RPMI7951 (cell line): Measurements from ENCODE around the gene AP4B1. TPM values are rescaled to one million over a fixed set of nuclear protein-coding genes. Genes with fewer than 3 reads are reported as not detected.
"Not testable (repeated sequence)": the region's sequence is repeated elsewhere in the genome, so short reads cannot be mapped to it uniquely, and the experiment has no call there.

Source experiments
- DNase-seq: peaks from one replicate; pipeline ENCODE4 v3.0.0-alpha.2; 2012; ENCODE audit warnings: low read depth
- total RNA-seq: library from RNA; depleted of rRNA; stranded (reverse); fragments of >200 nt; shearing (Covaris generic); gene quantifications from 2 replicates; pipeline ENCODE4 v1.2.3, GENCODE V29; 2014; rRNA removed

Gene AP4B1
- total RNA-seq, 1 experiment from 2014 or later = 16.9 TPM

DNA sequence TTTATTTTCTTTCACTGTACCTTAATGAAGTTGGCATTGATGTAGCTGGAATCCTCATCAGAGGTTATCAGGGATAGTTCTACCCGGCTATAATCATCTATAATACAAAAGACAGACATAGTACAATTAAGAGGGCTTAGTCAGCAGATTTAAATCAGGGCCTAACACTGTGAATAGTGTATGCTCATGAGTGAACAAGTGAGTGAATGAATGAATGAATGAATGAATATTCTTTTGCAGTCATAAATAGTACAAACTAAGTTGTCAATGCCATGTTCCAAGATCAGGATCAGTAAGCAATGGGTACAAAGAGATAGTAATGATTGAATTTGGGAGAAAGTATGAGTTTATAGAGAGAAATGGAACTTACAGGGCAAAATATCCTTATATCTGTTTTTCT lies 45.6 kb downstream of the AP4B1 start:
- DNase-seq = no peak

DNA sequence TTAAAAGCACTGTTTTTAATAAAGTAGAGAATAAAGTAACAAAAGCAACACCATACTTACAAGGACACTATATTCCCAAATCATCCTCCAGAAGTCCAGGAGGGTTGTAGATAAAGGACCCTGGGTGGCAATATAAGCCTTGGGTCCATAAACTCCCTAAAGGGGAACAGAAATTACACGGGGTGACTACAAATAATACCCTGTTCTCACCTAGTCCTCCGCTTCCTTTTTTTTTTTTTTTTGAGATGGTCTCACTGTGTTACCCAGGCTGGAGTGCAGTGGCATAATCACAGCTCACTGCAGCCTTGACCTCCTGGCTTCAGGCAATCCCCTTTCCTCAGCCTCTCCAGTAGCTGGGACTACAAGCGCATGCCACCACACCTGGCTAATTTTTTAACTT lies 46.2 kb downstream of the AP4B1 start:
- no peak for DNase-seq

DNA sequence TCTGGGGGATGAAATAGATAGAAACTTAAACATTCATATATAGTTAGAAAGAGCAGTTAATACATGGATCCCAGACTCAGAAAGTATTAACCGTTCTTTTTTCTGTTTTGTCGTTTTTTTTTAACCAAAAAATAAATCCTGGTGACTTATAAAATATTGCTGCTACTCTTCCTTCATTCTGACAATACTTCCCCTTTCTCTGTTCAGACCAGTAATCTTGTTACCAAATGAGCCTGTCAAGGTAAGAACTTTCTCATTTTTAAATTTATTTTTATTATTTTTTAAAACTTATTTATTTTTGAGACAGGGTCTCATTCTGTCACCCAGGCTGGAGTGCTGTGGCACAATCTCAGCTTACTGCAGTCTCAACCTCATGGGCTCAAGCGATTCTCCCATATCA lies 46.8 kb downstream of the AP4B1 start:
- no peak for DNase-seq

DNA sequence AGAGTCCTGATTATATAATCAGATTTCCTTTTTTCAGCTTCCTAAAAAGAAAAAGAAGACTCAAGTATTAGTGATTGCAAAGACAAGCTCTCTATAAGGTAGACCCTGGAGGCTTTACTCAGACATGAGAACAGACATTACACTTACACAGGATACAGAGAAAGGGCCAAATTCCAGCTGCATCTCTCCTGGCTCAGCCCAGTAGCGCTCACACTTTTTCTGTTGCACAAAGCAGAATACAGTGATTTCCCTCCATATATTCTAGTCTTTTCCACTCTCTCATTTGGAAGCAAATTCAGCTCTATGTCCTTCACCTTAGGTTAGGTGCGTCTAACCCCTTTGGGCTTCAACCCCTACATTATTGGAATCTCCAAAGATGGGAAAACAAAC lies 48.2 kb downstream of the AP4B1 start:
- DNase-seq = no peak

DNA sequence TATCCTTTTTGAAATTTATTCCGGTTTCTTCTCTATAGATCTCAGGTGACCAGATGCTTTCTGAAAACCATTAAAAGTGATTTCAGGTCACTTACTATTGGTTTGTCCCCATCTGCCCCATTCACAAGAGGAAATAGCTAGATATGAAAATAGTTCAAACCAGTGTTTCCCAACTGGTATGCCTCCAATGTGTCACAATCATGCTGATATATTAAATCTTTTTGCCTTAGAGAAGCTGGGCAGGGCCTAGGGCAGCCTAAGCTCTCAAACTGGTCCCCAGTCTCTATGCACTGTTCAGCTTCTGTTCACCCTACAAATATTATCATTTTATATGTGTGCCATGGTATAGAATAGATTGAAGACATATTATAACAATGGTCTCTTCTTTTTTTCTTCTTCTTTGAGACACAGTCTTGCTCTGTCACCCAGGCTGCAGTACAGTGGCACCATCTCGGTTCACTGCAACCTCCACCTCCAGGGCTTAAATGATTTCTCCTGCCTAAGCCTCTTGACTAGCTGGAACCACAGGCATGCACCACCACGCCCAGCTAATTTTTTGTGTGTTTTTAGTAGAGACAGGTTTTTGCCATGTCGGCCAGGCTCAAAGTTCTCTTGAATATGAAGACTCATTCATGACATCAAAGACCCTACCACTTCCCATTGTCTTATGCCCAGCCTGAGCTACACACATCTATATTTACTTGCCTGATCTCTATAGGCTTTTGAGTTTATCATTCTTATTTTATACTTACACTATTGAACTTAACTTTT lies 48.8 kb downstream of the AP4B1 start:
- no peak for DNase-seq

DNA sequence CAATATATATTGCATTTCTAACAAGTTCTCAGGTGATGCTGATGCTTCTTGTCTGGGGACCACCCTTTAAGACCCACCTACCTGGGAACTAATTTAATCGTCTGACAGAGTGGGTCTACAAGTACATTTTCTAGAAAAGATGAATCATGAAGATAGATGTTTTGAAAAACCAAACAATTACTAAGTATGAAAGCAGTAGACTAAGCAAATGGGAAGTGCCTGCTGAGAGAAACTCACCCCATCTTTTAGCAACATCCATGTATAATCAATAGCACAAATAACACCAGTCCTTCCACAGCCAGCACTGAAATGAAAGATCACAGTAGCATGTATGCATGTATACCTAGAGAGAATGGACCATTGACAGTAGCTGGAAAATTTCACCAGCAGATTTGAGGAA lies 50.4 kb downstream of the AP4B1 start:
- DNase-seq = no peak

DNA sequence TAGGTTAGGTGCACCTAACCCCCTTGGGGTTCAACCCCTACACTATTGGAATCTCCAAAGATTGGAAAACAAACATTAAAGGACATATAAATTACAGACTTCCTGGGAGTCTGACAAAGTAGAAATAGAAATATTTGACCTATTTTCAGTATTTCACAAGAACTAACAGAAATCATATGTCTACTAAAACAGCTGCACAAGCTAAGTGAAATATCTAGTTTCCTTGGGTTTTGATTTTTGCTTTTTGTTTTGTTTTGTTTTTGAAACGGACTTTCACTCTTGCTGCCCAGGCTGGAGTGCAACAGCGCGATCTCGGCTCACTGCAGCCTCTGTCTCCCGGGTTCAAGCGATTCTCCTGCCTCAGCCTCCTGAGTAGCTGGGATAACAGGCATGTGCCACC lies 51.9 kb downstream of the AP4B1 start:
- not testable (repeated sequence) for DNase-seq

DNA sequence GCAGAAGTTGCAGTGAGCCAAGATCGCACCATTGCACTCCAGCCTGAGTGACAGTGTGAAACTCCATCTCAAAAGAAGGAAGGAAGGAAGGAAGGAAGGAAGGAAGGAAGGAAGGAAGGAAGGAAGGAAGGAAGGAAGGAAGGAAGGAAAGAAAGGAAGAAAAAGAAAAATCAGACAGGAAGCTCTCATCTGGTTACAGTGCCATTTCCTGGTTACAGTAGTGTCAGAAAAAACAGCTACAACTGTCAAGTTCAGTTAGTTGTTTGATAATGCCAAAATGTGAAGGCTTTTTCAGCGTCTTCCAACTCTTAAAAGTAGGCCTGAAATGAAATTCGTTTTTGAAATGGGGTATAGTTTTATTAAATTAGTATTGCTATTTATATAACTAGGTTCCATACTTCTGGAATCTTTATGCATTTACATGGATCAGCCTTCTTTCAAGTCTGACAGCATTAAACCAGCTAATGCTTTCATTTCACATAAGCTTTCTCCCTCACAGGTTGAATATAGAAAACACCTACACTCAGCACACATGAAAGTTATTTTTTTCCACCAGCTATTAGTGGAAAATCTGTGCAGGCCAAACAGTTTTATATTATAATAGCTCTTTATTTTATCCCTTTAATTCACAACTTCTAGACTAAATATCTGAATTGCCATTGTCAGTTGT lies 54.3 kb downstream of the AP4B1 start:
- no peak for DNase-seq

DNA sequence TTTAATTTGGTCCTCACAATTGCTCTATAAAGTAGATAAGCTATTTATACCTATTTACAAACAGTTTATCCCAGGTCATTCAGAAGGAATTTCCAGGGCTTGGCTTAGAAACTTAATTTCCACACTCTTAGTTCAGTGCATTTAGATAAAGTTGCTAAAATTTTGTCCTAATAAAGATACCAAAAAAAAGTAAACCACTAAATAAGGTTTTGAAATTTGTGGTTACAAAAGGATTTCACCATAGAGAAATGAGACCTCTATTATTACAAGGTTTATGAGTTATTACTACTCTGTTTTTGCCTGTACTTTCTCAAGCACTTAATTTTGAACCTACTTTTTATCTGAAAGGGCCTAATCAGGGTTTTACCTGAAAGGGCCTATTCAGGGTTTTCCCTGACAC lies 55.5 kb downstream of the AP4B1 start:
- DNase-seq = no peak

DNA sequence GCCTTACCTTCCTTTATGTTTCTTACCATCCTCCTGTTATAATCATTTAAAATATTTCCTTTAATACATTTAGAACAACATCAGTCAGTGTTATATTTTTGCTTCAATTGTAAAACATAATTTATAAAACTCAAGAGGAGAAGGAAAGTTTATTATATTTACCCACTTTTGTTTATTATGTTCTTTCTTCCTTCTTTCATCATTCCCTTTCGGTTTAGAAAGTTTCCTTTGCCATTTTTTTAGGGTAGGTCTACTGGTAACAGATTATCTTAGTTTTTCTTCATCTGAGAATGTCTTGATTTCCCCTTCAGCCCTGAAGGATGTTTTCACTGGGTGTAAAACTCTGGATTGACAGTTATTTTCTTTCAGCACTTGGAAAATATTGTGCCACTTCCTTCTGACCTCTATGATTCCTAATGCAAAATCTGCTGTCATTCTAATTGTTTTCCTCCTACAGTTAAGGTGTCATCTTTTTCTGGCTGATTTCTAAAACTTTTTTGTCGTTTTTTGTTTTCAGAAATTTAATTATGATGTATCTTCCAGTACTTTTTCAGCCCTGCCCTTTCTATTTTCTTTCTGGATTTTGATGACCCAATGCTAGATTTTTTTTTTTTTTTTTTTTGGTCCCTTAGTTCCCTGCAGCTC lies 58.1 kb downstream of the AP4B1 start:
- no peak for DNase-seq

Other genes starting within 250 kb of the AP4B1 start
- 35.3 and 38.1 TPM in 2 replicates for gene PHTF1, start 145.3 kb downstream of the AP4B1 start, total RNA-seq
- gene RSBN1, start 92.3 kb downstream of the AP4B1 start, total RNA-seq = 10.1 and 13.1 TPM in 2 replicates
- gene PTPN22, start 33.1 kb downstream of the AP4B1 start, total RNA-seq = 0.59 and 1.1 TPM in 2 replicates
- gene BCL2L15, start 17.2 kb downstream of the AP4B1 start, total RNA-seq = not detected in 2 replicates
- 15.7 and 21.5 TPM in 2 replicates for gene DCLRE1B, start 527 bp upstream of the AP4B1 start, total RNA-seq
- 18.2 and 23.6 TPM in 2 replicates for gene HIPK1, start 24.5 kb upstream of the AP4B1 start, total RNA-seq
- gene OLFML3, start 74.7 kb upstream of the AP4B1 start, total RNA-seq = 9.1 and 9.7 TPM in 2 replicates
- not detected in 2 replicates for gene SYT6, start 249.1 kb upstream of the AP4B1 start, total RNA-seq